Measurements from ENCODE around the gene UCK1. TPM values are rescaled to one million over a fixed set of nuclear protein-coding genes. Genes with fewer than 3 reads are reported as not detected.

UCK1 gene
- total and polyA plus RNA-seq, 2 of the 13 experiments (the other 11 are each of a cell fraction or from before 2014, with no cell fraction given), result 11.0 to 24.1 TPM

DNA sequence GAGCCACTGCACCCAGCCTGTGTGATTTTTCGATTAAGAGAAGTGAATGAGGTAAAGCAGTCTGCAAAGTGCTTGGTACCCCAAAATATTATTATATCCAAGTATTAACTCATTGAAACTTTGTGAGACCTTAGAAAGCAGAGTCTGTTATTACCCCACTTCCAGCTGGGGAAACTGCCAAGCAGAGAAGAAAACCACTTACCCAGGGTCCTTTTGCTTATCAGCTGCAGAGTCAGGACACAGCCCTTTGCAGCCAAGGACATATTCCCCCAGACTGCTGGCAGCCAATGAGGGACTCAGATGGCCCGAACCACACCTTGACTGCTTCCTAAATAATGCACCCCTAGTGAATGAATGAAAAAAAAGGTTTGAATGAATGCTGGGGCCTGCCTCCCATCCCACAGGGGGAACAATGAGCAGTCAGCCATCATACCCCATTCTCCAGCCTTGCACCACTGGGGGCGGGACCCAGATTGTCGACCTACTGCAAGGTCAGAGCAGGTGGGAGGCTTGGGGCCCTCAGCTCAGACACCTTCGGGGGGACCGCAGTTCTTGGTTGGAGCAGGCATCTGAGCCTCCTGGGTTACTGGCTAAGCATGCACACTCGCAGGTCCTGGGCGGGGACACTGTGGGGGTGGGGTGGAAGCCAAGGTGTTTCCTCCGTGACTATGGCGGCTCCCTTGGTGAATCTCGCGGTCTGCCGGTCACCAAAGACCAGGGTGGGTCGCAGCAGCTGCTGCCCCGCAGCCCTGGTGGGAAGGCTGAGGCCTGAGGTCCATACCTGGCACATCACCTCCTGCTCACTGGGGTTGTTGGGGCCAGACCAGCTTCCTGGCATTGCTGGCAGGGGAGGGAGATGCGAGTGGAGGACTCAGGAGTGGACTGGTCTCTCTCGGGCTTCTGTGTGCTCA, 43.9 kb upstream of the UCK1 start:
- no peak overlapping the region for H3K4me2 ChIP-seq (ENCODE audit: low read depth, low read length)
- H2AFZ ChIP-seq (ENCODE audit: low read length), result no peak overlapping the region
- DNase-seq (ENCODE audit: low spot score), result no peak
- WGBS (ENCODE audit: low lambda C conversion rate), result 91% methylated on average over 5 of the region's 17 CpGs
- no TSS peak for BruUV-seq (replicated peaks)
- in situ Hi-C loops (cut with HindIII; ENCODE audit: extremely low pct_ligation_motif_present, low pct_unique_long_range_greater_than_20kb) (loop anchor here (25.0 kb wide), 1 partner anchor 662 kb away; no protein-coding TSS in a partner anchor), intact Hi-C loops (cut with micrococcal nuclease; ENCODE audit: unreplicated experiment) (no loop called here)
- no peaks in the 10 kb centered on the region for H4K20me1 ChIP-seq (ENCODE audit: insufficient read depth, low read length)
- ChIA-PET POLR2A (no interaction called here), CTCF (ENCODE audit: low intra/inter-chr PET ratio, low total read pairs) (no interaction called here)
- no peaks in the 10 kb centered on the region for H3K27me3 ChIP-seq (ENCODE audit: control insufficient read depth in 1 of 2, insufficient read depth in 2 of 2, low read length in 2 of 2)
- no peak overlapping the region for H3K27ac ChIP-seq (ENCODE audit: extremely low read length, insufficient read depth, low read length)
- no peak overlapping the region for H3K4me3 ChIP-seq (replicated peaks in 1 of 3; ENCODE audit: insufficient read depth in 1 of 3, low read depth in 2 of 3, low read length in 3 of 3)
- H3K36me3 ChIP-seq (replicated peaks in 1 of 2; ENCODE audit: control insufficient read depth in 1 of 2, insufficient read depth in 2 of 2, low read length in 2 of 2), result peaks cover 5 to 19% of the 10 kb centered on the region in 2 experiments; a peak in 3 of 5 replicates
- no peak for FAIRE-seq
- H3K4me1 ChIP-seq (ENCODE audit: insufficient read depth, low read length), result no peaks in the 10 kb centered on the region
- no peaks in the 10 kb centered on the region for H3K9me3 ChIP-seq (ENCODE audit: low read length)
- no peak for TF ChIP-seq ONECUT2 (CRISPR knock-in tag; IDR thresholded peaks at IDR 0.05)
- TF ChIP-seq, protein P1, sequence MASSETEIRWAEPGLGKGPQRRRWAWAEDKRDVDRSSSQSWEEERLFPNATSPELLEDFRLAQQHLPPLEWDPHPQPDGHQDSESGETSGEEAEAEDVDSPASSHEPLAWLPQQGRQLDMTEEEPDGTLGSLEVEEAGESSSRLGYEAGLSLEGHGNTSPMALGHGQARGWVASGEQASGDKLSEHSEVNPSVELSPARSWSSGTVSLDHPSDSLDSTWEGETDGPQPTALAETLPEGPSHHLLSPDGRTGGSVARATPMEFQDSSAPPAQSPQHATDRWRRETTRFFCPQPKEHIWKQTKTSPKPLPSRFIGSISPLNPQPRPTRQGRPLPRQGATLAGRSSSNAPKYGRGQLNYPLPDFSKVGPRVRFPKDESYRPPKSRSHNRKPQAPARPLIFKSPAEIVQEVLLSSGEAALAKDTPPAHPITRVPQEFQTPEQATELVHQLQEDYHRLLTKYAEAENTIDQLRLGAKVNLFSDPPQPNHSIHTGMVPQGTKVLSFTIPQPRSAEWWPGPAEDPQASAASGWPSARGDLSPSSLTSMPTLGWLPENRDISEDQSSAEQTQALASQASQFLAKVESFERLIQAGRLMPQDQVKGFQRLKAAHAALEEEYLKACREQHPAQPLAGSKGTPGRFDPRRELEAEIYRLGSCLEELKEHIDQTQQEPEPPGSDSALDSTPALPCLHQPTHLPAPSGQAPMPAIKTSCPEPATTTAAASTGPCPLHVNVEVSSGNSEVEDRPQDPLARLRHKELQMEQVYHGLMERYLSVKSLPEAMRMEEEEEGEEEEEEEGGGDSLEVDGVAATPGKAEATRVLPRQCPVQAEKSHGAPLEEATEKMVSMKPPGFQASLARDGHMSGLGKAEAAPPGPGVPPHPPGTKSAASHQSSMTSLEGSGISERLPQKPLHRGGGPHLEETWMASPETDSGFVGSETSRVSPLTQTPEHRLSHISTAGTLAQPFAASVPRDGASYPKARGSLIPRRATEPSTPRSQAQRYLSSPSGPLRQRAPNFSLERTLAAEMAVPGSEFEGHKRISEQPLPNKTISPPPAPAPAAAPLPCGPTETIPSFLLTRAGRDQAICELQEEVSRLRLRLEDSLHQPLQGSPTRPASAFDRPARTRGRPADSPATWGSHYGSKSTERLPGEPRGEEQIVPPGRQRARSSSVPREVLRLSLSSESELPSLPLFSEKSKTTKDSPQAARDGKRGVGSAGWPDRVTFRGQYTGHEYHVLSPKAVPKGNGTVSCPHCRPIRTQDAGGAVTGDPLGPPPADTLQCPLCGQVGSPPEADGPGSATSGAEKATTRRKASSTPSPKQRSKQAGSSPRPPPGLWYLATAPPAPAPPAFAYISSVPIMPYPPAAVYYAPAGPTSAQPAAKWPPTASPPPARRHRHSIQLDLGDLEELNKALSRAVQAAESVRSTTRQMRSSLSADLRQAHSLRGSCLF (CRISPR knock-in tag; IDR thresholded peaks at IDR 0.05; ENCODE audit: borderline replicate concordance), result no peak
- TF ChIP-seq, protein P2, sequence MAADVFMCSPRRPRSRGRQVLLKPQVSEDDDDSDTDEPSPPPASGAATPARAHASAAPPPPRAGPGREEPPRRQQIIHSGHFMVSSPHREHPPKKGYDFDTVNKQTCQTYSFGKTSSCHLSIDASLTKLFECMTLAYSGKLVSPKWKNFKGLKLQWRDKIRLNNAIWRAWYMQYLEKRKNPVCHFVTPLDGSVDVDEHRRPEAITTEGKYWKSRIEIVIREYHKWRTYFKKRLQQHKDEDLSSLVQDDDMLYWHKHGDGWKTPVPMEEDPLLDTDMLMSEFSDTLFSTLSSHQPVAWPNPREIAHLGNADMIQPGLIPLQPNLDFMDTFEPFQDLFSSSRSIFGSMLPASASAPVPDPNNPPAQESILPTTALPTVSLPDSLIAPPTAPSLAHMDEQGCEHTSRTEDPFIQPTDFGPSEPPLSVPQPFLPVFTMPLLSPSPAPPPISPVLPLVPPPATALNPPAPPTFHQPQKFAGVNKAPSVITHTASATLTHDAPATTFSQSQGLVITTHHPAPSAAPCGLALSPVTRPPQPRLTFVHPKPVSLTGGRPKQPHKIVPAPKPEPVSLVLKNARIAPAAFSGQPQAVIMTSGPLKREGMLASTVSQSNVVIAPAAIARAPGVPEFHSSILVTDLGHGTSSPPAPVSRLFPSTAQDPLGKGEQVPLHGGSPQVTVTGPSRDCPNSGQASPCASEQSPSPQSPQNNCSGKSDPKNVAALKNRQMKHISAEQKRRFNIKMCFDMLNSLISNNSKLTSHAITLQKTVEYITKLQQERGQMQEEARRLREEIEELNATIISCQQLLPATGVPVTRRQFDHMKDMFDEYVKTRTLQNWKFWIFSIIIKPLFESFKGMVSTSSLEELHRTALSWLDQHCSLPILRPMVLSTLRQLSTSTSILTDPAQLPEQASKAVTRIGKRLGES (CRISPR knock-in tag; IDR thresholded peaks at IDR 0.05; ENCODE audit: borderline replicate concordance), result no peak
- no peak for TF ChIP-seq ZNF713 (CRISPR knock-in tag; IDR thresholded peaks at IDR 0.05)
- no peak for TF ChIP-seq ZNF446 (CRISPR knock-in tag; IDR thresholded peaks at IDR 0.05)
- TF ChIP-seq RCOR2 (CRISPR knock-in tag; IDR thresholded peaks at IDR 0.05), result no peak
- TF ChIP-seq POLR2AphosphoS2 (IDR thresholded peaks at IDR 0.05; ENCODE audit: low read depth, low read length), result no peak
- no peak for TF ChIP-seq ZFYVE20 (CRISPR knock-in tag; IDR thresholded peaks at IDR 0.05; ENCODE audit: borderline replicate concordance, low read depth)
- TF ChIP-seq ZBTB20 (CRISPR knock-in tag; IDR thresholded peaks at IDR 0.05; ENCODE audit: borderline replicate concordance, low read depth), result no peak
- no peak for TF ChIP-seq ZNF501 (CRISPR knock-in tag; IDR thresholded peaks at IDR 0.05)
- TF ChIP-seq MAF1 (CRISPR knock-in tag; IDR thresholded peaks at IDR 0.05; ENCODE audit: borderline replicate concordance), result no peak
- ATAC-seq, result no peak
- H3K79me2 ChIP-seq (ENCODE audit: insufficient read depth, low read length), result no peaks in the 10 kb centered on the region
- no peak overlapping the region for H3K9ac ChIP-seq (ENCODE audit: insufficient read depth, low read depth, low read length)

Measured in HepG2 (cell line).